Brain pericyte (primary cell): ENCODE measurements around the gene STK25.
A peak's percentile ranks its signal among the peaks of the same experiment; 100 is the strongest.
"Not testable (repeated sequence)": the region's sequence is repeated elsewhere in the genome, so short reads cannot be mapped to it uniquely, and the experiment has no call there.

Experiments used
- DNase-seq: peaks from one replicate; pipeline ENCODE4 v3.0.0-alpha.2; 2012; ENCODE audit warnings: low read depth, low spot score

STK25 gene

DNA sequence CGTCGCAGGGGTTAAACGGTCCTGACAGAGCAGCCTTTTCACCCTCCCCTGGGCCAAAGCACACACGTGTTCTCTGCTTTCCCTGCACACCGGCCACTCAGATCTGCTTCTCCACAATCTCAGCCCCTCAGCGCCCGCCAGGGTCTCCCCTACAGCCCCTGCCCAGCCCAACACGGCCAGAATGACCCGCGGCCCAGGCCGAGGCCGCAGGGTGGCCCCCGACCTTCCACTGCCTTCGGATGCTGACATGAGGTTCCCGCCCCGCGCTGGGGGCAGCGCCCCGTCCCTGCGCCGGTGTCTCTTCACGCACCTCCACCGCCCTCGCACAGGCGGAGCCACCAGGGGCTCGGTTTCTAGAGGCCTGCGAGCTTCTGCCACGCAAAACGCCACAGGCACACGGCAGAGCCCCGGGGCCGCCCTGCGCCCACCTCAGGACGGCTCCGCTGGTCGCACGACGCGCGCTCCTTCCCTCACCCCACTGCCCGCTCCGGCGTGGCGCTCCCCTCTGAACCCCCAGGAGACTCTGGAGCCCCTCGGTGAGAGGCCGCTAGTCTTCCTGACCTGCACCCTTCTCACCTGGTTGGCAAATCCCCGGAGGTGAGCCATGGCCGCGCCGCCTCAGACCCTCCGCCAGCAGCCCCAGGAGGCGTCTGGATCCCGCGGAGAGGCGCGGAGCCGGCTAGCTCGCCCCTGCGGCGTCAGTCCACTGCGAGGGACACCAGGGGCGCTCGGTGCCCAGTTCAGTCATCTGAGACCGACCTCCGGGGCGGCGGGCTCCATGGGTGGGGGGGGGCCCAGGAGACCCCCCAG is 749 bp downstream of the STK25 start:
- DNase-seq = no peak

DNA sequence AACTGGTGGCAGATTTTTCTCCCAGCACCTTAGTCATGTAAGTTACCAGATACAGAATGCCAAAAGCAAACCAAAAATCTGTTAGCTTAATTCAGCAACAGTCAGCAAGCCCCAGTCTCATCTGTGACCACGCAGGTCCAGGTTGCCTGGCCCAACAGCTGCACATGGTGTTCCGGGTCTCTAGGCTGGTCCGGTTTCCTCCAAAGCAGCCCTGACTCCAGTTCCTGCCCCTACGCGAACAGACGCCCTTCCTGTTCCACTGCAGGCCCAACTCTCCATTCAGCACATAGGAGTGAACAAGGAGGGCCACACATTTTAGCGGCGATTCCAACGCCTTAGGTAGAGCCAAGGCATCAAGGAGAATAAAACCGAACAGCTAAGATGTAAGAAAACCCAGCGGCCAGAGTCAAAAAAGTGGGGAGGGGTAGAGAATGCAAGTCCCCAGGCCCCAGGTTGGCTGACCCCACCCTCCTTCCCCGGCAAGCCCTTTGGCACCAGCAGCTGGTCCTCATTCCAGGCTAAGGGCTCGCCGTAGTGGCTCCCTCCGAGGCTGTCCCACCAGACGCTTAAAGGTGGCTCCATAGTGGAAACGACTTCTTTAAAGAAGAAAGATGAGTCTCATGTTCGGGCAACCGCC is 1.5 kb downstream of the STK25 start:
- DNase-seq = no peak

DNA sequence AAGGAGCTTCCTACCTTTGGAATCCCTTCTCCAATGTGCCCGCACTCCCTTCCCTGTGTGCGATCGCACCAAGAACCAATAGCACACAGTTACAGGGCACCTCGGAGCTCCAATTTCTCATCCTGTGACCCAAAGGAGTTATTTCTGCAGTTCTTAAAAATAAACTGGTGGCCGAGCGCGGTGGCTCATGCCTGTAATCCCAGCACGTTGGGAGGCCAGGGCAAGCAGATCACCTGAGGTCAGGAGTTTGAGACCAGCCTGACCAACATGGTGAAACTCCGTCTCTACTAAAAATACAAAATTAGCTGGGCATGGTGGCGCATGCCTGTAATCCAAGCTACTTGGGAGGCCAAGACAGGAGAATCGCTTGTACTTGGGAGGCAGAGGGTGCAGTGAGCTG is 2.1 kb downstream of the STK25 start:
- DNase-seq = not testable (repeated sequence)

DNA sequence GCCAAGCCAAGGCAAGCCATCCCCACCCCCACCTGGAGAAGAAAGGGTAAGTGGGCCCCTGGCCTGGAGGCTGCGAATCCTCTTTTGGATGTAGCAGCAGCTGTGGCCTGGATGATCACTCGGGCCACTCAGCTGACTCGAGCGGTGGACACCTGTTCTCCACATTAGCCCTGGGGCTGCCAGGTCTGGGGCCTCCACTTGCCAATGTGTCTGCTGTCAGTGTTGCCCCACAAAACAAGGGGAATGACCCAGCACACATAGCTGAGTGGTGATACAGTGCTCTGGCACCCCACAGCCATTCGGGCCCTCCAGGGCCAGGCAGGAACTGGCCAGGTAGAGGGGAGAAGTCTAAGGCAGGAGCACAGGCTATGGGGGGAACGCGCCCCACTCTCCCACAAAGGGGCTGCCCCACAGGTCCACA is 2.6 kb downstream of the STK25 start:
- DNase-seq = no peak

DNA sequence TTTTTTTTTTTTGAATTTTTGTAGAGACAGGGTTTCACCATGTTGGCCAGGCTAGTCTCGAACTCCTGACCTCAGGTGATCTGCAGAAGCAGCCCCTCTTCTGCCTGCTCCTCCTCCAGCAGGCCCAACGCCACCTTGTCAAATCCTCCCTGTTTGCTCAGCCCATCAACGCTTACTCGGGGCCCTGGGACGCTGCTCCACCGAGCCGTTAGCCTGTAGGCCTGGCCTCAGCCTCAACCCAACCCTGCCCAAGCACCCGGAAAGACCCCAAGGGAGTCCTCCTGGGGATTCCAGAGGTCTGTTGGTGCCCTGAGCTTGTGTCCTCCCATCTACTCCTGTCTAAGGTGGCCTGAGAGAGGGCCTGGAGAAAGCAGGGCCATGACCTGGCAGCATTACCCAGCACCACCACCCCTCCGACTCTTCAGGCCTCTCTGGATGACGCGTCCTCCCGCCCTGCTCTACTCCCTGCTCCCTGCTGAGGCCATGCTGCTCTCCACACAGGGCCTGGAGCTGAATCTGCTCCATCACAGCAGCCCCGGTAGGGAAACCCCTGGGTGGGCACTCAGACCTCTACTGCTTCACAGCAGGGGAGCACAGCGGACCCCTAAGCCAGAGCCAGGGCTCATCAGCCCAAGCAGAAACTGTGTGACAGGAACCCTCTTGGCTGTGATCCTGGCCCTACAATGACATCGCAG is 3.2 kb downstream of the STK25 start:
- DNase-seq = no peak

DNA sequence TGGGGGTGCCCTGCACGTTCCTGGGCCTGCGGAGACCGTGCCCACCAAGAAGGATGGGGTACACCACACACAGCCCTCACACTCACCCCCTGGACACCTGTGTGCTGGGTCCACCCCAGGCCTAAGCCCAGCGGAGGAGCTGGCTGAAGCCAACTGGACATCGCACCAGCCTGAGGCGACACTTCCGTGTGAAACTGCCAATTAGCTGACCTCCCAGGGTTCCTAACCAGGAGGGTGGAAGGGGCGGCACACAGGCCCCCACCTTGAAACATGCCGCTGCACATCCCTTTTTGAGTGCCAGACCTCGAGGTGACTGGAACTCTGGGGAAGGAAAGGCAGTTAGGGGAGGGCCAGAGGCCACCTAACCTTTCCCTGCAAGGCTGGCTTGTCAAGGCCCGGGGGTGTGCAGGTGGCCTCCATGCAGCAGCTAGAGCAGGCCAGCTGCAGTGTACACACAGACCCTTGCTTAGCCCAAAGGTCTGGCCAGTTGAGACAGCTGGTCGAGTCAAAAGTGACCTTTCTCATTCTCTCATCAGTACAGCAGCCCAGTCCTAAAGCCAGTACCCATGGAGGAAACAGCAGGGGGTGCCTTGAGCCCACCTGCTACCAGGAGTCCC is 4.5 kb downstream of the STK25 start:
- DNase-seq = no peak

DNA sequence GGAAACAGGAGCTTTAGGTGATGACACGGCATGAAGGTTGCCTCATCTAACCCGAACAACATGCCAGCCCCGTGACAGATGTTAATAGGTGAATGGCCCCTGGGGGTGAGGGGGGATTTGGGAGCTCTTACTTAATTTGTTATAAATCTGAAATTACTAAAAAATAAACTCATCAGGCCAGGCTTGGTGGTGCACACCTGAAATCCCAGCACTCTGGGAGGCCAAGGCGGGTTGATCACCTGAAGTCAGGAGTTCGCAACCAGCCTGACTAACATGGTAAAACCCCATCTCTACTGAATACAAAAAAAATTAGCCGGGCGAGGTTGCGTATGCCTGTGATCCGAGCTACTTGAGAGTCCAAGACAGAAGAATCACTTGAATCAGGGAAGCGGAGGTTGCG is 6.1 kb downstream of the STK25 start:
- no peak for DNase-seq

DNA sequence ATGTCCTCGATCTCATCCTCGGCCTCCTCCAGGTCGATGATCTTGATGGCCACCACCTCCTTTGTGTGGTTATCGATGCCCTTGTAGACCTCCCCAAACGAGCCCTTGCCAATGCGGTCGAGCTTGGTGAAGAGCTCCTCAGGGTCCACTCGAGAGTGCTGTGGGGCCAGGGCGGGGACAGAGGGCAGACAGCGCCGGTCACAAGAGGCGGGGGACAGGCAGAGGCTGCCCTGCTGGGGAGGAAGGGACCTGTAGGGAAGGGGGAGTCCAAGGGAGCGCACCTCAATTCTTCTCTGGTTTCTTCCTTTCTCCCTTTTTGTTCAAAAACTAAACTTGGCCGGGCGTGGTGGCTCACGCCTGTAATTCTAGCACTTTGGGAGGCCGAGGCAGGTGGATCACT is 6.8 kb downstream of the STK25 start:
- no peak for DNase-seq

DNA sequence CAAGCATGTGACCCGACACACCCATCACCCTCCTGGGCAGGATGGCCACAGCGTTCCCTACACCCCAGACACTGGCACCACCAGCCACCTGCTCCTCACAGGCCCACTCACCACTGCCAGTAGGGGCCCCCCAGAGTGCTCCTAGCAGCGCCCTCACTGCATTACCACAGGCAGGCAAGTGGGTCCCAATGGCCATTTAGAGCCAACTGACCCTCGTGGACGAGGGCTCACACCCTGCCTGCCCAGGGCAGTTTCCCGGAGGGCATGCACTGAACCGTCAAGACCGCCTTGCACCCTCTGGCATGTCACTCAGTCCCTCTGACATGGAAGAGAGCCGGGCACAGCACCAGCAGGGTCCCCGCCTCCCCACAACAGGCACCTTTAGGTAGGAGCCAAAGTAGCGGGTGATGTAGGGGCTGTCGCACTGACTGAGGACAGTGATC is 7.3 kb downstream of the STK25 start:
- DNase-seq = no peak

DNA sequence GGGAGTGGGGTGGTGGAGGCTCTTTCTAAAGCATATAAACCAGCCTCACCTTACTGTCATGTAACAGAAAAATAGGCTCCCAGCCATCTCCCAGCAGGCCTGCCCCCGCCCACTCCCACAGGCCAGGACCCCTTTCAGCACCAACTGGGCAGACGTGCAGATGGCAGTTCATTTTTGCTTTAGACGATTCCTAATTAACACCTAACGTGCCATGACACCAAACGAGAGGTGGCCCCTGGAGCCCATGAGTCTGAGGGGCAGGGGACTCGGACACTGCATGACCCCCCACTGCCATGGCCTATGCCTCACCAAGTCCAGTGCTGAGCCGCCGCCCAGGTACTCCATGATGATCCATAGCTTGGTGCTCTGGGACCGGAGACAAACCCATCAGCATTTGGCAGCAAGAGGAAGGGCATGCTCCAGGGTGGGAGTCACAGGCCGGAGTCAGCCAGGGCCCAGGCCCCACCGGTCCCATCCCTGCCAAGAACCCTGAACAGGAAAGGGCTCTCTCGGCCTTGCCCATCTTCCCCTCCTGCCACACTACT is 7.9 kb downstream of the STK25 start:
- DNase-seq = no peak

DNA sequence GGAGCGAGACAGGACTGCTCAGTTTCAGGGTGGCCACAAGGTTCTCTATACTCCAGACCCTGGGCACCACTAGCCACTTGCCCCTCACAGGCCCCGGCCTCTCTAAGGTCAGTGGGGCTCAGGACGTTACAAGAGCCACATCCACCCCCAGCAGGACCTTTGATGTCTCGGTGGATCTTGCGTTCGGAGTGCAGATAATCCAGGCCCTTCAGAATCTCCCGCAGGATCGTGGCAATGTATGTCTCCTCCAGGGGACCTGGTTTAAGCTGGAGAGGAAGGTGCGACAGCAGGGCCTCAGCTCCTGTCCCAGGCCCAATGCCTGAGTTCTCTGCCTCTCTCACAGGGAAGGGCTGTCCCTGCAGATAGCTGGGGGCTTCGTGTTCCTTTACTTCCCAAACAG is 8.4 kb downstream of the STK25 start:
- DNase-seq = no peak

DNA sequence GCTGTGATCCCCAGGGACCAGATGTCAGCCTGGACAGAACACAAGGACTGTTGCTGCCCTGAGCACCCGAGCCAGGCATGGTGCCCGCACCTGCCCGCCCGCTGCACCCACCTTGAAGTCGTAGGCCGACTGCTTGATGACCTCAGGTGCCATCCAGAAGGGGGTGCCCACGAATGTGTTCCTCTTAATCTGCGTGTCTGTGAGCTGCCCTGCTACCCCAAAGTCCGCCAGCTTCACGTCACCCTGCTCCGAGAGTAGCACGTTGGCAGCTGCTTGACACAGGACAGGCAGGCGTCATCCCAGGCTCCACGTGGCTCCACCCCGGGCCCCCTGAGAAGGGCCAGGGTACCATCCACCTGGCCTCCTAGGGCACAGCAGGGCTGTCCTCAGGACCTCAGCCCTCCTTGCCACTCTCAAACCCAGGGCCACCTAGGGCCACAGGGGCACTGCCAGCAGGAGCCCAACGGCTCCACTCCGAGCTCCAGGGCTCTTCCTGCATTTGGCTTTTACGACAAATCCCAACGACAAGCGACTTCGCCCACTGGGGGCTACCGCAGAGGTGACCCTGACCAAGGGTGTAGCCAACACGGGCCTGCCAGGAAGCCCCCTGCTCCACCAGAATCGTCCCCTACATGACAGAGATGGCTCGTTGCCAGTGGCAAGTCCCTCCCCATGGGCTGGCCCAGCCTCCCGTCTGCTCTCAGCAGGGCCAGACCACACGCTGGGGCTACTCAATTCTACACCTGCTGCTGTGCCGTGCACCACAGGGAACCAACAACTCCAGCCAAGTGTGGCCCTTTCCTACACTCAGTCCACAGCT is 9.0 kb downstream of the STK25 start:
- DNase-seq = peak; percentile 52

DNA sequence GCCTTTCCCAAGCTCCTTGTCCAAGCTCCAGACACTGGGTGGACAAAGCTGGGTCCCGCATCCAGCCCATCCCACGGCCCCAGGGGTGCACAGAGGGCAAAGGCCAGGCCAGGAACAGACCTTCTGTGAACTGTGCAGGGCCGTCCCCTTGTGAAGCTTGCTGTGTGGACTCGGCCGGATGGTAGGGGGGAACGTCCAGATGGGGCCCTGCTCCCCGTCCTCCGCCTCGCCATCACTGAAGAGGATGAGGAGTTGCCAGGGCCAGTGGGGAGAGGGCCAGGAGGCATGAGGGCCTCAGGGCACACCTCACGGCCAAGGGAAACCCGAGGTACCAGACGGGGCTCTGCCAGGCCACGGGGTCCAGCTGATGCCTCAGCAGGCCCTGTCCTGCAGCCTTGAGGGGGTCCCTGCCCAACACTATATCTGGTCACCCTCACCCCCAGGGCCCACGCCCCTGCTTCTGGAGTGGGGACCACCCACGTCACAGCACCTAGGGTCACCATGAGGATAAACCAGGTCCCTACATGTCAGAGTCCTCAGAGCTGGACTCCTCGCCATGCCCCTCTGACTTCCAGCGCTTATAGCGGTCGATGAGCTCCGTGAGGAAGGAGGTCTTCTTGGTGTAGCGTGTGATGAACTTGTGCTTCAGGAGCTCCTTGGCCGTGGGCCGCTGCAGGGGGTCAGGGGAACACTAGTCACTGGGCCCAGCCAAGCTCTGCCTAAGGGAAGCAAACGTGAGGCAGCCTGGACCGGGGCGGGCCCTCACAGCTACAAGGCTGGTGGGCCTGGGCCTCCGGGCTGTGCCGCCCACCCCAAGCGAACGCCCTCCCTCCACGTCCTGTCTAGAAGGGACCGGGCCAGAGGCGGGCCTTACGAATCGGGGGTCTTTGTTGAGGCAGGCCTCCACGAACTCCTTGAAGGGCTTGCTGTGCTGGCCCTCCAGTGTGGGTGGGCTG is 10.0 kb downstream of the STK25 start:
- DNase-seq = no peak

DNA sequence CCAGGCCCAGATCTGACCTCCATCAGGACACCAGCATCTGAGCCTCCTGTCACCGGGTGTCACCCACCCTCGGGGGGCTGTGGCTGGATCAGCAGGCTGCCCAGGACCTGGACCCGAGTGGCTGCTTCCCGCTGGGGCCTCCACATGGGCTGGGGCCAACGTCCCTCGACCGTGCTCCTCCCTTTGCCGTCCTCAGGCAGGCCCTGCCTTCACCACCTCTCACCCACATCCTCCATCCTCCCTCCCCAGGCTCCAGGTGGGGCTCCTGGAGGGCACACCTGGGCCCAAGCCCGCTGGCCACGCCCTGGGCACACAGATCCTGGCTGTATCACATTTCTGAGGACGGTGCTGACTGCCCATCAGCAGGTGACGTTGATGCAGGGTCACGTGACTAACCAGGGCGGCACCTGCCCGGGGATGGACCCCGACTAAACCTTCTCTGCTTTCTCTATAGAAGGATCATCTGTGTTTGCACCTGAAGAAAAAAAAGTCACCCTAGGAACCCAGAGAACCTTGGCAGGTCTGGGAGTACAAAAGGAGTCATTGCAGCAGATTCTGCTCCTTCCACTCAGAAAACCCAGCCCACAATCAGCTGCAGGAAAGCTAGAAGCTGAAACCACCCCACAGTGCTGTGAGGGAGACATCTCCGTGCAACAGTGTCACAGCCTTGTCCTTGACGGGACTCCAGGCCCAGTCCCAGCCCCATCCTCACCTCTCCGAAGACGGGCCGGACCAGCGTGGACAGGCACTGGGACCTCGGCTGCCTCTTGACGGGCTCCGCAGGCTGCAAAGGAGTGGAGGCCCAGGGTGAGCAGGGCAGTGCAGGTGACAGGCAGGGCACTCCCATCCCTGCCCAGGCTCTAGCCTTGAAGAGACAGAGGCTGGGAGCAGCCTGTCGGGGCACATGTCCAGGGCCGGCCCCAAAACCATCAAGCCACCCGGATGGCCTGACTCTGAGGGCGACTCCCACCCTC is 11.2 kb downstream of the STK25 start:
- no peak for DNase-seq

DNA sequence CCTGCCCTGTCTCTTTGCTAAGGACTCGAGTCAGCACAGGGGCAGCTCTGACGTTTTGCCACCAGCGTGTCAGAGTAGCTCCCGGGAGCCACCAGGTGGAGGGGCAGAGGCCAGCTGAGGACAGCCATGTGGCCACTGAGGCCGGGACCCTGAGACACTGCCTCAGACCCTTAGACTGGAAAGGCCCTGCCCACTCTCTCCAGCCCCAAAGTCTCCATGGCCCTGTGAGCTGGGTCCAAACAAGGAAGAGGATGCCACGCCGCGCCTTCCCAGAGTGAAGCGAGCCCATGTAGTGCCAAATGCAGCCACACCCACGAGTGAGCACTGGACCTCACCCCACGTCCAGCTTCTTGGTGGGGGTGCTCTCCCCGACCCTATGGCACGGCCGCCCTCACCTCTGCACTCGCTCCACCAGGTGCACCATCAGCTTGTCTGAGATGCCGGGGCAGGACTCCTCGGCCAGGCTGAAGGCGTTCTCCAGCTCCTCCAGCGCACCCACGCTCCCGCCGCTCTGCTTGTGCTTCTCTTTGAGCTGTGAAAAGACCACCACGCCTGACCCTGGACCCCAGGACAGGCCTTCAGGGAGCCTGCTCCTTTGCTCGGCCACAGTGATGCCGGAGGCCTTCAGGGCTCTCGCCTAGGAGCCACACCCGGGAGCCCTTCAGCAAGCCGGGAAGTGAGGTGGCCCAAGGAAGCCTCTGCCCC is 12.2 kb downstream of the STK25 start:
- no peak for DNase-seq

DNA sequence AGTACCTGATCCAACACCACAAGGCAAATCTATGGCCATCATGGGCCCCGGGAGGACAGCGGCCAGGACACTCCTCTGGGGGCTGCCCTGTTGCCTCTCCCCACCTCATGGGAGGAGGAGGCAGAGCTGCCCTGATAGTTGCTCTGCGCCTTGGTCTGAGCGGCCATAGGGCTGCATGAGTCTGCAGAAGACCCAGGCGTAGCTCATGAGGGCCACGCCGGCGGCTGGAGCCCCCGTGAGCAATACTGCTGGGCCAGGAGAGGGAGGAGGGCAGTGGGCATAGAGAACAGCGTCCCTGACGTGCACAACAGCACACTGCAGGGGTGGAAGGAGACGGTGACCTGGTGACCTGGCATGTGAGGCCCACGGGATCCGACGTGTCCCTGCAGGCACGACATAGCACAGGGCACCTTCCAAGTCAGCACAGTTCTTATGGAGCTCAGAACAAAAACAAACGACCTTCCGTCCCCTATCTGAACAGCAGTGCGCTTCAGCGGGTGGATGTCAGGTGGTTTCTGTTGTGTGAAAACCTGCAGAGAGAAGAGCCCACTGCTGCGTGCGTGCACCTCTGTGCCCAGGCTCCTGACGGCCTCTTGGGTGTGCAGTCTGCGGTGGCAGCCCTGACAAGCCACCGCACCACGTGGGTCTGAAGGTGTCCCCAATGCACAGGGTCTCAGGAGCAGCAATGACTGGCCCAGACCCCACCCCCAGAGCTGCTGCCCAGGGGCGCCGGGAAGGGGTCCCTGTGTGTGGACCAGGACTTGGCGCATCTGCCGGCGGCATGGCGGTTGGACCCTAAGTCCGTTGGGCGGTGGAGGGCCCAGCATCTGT is 13.0 kb downstream of the STK25 start:
- DNase-seq = no peak

DNA sequence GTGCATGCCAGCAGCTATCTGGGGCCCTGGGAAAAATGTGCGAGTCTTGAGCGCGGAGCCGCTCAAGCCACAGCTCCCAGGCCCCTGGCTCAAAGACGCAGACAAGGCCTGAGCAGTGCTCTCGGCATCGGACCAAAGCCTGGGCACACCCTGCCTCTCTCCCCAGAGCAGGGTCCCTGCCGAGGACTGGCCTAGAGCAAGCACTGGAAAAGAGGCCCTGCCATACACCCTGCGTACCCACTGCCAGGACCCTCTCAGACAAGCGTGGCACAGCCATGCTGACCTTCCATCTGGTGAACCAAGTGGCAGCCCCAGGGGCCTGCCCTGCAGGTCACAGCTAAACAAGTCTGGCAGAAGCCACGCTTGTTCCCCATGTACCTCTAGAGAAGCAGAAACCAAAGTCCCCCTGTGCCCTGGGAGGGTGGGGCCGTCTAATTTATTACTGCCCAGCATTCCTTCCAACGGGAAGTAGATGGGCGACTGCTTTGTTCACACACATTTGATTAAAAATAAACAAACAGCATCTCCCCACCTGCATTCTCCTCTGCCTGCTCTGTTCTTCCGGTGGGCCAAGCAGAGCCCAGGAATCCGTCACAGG is 14.0 kb downstream of the STK25 start:
- DNase-seq = no peak
